H1 (cell line): ENCODE results near the gene FIGNL2. TPM values are rescaled to one million over a fixed set of nuclear protein-coding genes. Genes with fewer than 3 reads are reported as not detected.

ENCODE experiments used
- CTCF ChIA-PET: fragments of 300-600 bp; sonication (Branson Sonifier 250); formaldehyde crosslinking; loops from one replicate; lab custom pipeline; 2021; ENCODE audit not compliant: partially characterized antibody; lab: Charles Lee
- POLR2A ChIA-PET: fragments of 300-600 bp; sonication (Branson Sonifier 250); formaldehyde crosslinking; loops from one replicate; lab custom pipeline; 2021; ENCODE audit warnings: inconsistent platforms; ENCODE audit not compliant: partially characterized antibody; lab: Charles Lee
- DNase-seq, 2 experiments: peaks; one replicate each; pipeline versions ENCODE4 v3.0.0 to v3.0.0-alpha.2; 2010 to 2022; ENCODE audit warnings: low spot score in 2 of 2, low read depth in 1 of 2, mixed read lengths in 1 of 2
- FAIRE-seq: peaks from 2 replicates; lab custom pipeline; 2011; peaks lifted over from hg19 to GRCh38; lab: Jason Lieb, UNC
- H2AFZ ChIP-seq: 2 replicates; pipeline ENCODE4 v1.8.1; 2012; ENCODE audit warnings: low read length, inconsistent platforms
- H2AK5ac ChIP-seq: 2 replicates; pipeline ENCODE4 v1.6.1; 2013; ENCODE audit warnings: low read depth, low read length
- H2BK120ac ChIP-seq: replicated peaks from 2 replicates; pipeline ENCODE3; 2013; ENCODE audit warnings: low read depth, low read length, inconsistent platforms
- H2BK12ac ChIP-seq: 2 replicates; pipeline ENCODE4 v1.6.1; 2013; ENCODE audit warnings: low read depth, low read length
- H2BK15ac ChIP-seq: 2 replicates; pipeline ENCODE4 v1.6.1; 2013; ENCODE audit warnings: low read length
- H2BK20ac ChIP-seq: 2 replicates; pipeline ENCODE4 v1.6.1; 2013; ENCODE audit warnings: low read length
- H2BK5ac ChIP-seq: 2 replicates; pipeline ENCODE4 v1.6.1; 2013; ENCODE audit warnings: low read depth, low read length
- H3K14ac ChIP-seq: 2 replicates; pipeline ENCODE4 v1.6.1; 2013; ENCODE audit warnings: inconsistent platforms; ENCODE audit not compliant: insufficient read length
- H3K18ac ChIP-seq: 2 replicates; pipeline ENCODE4 v1.6.1; 2013; ENCODE audit warnings: low read length; ENCODE audit errors: extremely low read depth
- H3K23ac ChIP-seq: 2 replicates; pipeline ENCODE4 v1.6.1; 2013; ENCODE audit warnings: inconsistent platforms; ENCODE audit not compliant: insufficient read length
- H3K23me2 ChIP-seq: 2 replicates; pipeline ENCODE4 v1.6.1; 2013; ENCODE audit warnings: low read depth, low read length
- H3K27ac ChIP-seq: 2 replicates; pipeline ENCODE4 v1.6.1; 2011; ENCODE audit warnings: low read depth, low read length, inconsistent platforms
- H3K27me3 ChIP-seq, 4 experiments: replicated peaks in 1 of 4; 1 replicate in 1 of 4; 2 replicates in 3 of 4; pipeline versions ENCODE4 v1.6.1 to v1.8.1; 2011 to 2013; ENCODE audit warnings: low read length in 3 of 4, mild to moderate bottlenecking in 3 of 4, inconsistent platforms in 2 of 4, mixed read lengths in 2 of 4, moderate library complexity in 1 of 4; ENCODE audit not compliant: control insufficient read depth in 3 of 4, insufficient read depth in 3 of 4; ENCODE audit errors: extremely low read depth in 1 of 4
- H3K36me3 ChIP-seq, 4 experiments: 2 replicates each; pipeline versions ENCODE4 v1.6.1 to v1.8.1; 2011 to 2013; ENCODE audit warnings: mild to moderate bottlenecking in 4 of 4, low read length in 3 of 4, moderate library complexity in 2 of 4, control low read depth in 1 of 4, inconsistent platforms in 1 of 4; ENCODE audit not compliant: insufficient read depth in 4 of 4, control insufficient read depth in 2 of 4
- H3K4ac ChIP-seq: replicated peaks from 2 replicates; pipeline ENCODE3; 2013; ENCODE audit warnings: low read length, low read depth, mixed read lengths, inconsistent platforms; ENCODE audit not compliant: insufficient read length
- H3K4me1 ChIP-seq, 4 experiments: replicated peaks in 1 of 4; 1 replicate in 1 of 4; 2 replicates in 3 of 4; pipeline versions ENCODE4 v1.6.1 to v1.8.1; 2011 to 2013; ENCODE audit warnings: low read length in 3 of 4, inconsistent platforms in 2 of 4, mixed read lengths in 1 of 4; ENCODE audit not compliant: insufficient read depth in 4 of 4, control insufficient read depth in 3 of 4
- H3K4me2 ChIP-seq, 2 experiments: 2 replicates each; pipeline versions ENCODE4 v1.6.1 to v1.8.1; 2011 to 2013; ENCODE audit warnings: low read depth in 2 of 2, low read length in 2 of 2, control low read depth in 1 of 2, inconsistent platforms in 1 of 2, mild to moderate bottlenecking in 1 of 2; ENCODE audit not compliant: insufficient read depth in 1 of 2
- H3K4me3 ChIP-seq, 4 experiments: fragments of 200-600, 300-600 bp in 1 of 4; sonication (generic), shearing (Covaris generic), sonication (Bioruptor Twin) in 1 of 4; 2 replicates each; pipeline versions ENCODE4 v1.5.1 to v1.8.1; 2011 to 2016; ENCODE audit warnings: low read length in 4 of 4, low read depth in 3 of 4, control low read depth in 2 of 4, inconsistent platforms in 2 of 4, mild to moderate bottlenecking in 2 of 4, mixed read lengths in 1 of 4, moderate library complexity in 1 of 4; ENCODE audit not compliant: insufficient read depth in 2 of 4; ENCODE audit errors: extremely low read depth in 1 of 4
- H3K56ac ChIP-seq: replicated peaks from 2 replicates; pipeline ENCODE3; 2013; ENCODE audit warnings: low read depth, mild to moderate bottlenecking, mixed read lengths, low read length, inconsistent platforms; ENCODE audit not compliant: insufficient read length
- H3K79me1 ChIP-seq: 2 replicates; pipeline ENCODE4 v1.6.1; 2013; ENCODE audit warnings: low read depth, low read length, control low read depth
- H3K79me2 ChIP-seq, 2 experiments: 2 replicates each; pipeline versions ENCODE4 v1.6.1 to v1.8.1; 2012 to 2013; ENCODE audit warnings: low read length in 2 of 2, mild to moderate bottlenecking in 2 of 2, inconsistent platforms in 1 of 2; ENCODE audit not compliant: insufficient read depth in 2 of 2, control insufficient read depth in 1 of 2
- H3K9ac ChIP-seq, 4 experiments: replicated peaks in 1 of 4; 1 replicate in 1 of 4; 2 replicates in 3 of 4; pipeline versions ENCODE4 v1.6.1 to v1.8.1; 2011 to 2013; ENCODE audit warnings: low read depth in 3 of 4, low read length in 3 of 4, control low read depth in 2 of 4, mild to moderate bottlenecking in 2 of 4, moderate library complexity in 2 of 4, inconsistent platforms in 1 of 4; ENCODE audit errors: extremely low read depth in 1 of 4
- H3K9me3 ChIP-seq, 2 experiments: 2 replicates each; pipeline versions ENCODE4 v1.6.1 to v1.8.1; 2012 to 2013; ENCODE audit warnings: mild to moderate bottlenecking in 2 of 2, moderate library complexity in 2 of 2, control low read depth in 1 of 2, inconsistent platforms in 1 of 2, low read depth in 1 of 2, low read length in 1 of 2, mixed read lengths in 1 of 2; ENCODE audit not compliant: insufficient read depth in 2 of 2
- H4K20me1 ChIP-seq, 2 experiments: replicated peaks in 1 of 2; 2 replicates each; pipeline versions ENCODE3 to v1.8.1; 2011 to 2013; ENCODE audit warnings: inconsistent platforms in 2 of 2, low read length in 2 of 2, mild to moderate bottlenecking in 1 of 2; ENCODE audit not compliant: insufficient read depth in 2 of 2, control insufficient read depth in 1 of 2
- H4K5ac ChIP-seq: 2 replicates; pipeline ENCODE4 v1.6.1; 2013; ENCODE audit warnings: low read length, low read depth, mixed read lengths, inconsistent platforms; ENCODE audit not compliant: insufficient read length
- H4K8ac ChIP-seq: 2 replicates; pipeline ENCODE4 v1.8.0; 2013; ENCODE audit warnings: mild to moderate bottlenecking, moderate library complexity, low read length, inconsistent platforms; ENCODE audit not compliant: insufficient read depth; ENCODE audit errors: extremely low read depth
- H4K91ac ChIP-seq: replicated peaks from 2 replicates; pipeline ENCODE3; 2013; ENCODE audit warnings: low read length, mixed read lengths, inconsistent platforms; ENCODE audit not compliant: insufficient read length
- POLR2AphosphoS5 ChIP-seq: IDR thresholded peaks from 2 replicates; pipeline ENCODE4 v1.6.1; 2011; ENCODE audit warnings: low read depth, low read length
- SUZ12 ChIP-seq: fragments of 200-600 bp; sonication (generic); IDR thresholded peaks from 2 replicates; pipeline ENCODE4 v1.6.1; 2012; ENCODE audit warnings: mild to moderate bottlenecking, inconsistent platforms, low read length, moderate library complexity, mixed read lengths
- WGBS, 2 experiments: shearing (Covaris generic) in 1 of 2; methylation state at CpG; one replicate each; pipeline versions ENCODE4 v1.1.6 to v1.1.7; 2013 to 2015; ENCODE audit warnings: low lambda C conversion rate in 2 of 2, mixed read lengths in 2 of 2, inconsistent platforms in 1 of 2, low coverage in 1 of 2, missing lambda C conversion rate in 1 of 2; ENCODE audit not compliant: insufficient replicate concordance in 2 of 2, insufficient coverage in 1 of 2, insufficient read length in 1 of 2; ENCODE audit errors: extremely low coverage in 1 of 2, missing lambda C conversion rate in 1 of 2; 5-methylcytosine and 5-hydroxymethylcytosine counted together
- polyA plus RNA-seq, 7 experiments: library from polyadenylated mRNA; depleted of rRNA in 3 of 7; stranded (reverse) in 5 of 7; unstranded in 2 of 7; fragments of >200 nt in 5 of 7; fragments of 200-250 nt in 2 of 7; gene quantifications; 1 replicate in 5 of 7; 2 replicates in 1 of 7; 4 replicates in 1 of 7; pipeline versions ENCODE4 v1.2.1 to v1.2.3, GENCODE V29; 2011 to 2013; ENCODE audit warnings: missing spikeins in 2 of 7, mixed read lengths in 2 of 7
- total RNA-seq: library from RNA; stranded (reverse); fragmentation: NEBNext Ultra II Directional; extraction: Animal tissue kit (Norgen Biotek cat#: 25700); gene quantifications from 2 replicates; pipeline ENCODE4 v1.2.1, GENCODE V29; 2021

The FIGNL2 gene
- total and polyA plus RNA-seq, 2 of the 8 experiments (the other 6 are each of a cell fraction or from before 2014, with no cell fraction given) = 6.5 to 7.1 TPM

- no peak overlapping the region for H3K56ac ChIP-seq
- peaks cover 2 to 4% of the 10 kb centered on the region in 2 experiments for H4K20me1 ChIP-seq
- no peak overlapping the region for H4K91ac ChIP-seq
- H2BK12ac ChIP-seq = no peak overlapping the region
- no peak overlapping the region for H2AK5ac ChIP-seq
- WGBS, 2 experiments = 88% methylated on average over 1 of the region's 2 CpGs; no CpG with 5 or more reads in 1 of the 2 experiments
- H3K23ac ChIP-seq = no peak overlapping the region
- CTCF ChIA-PET = interaction anchor here (0.6 to 1.8 kb wide), 2 partner anchors 13 to 96 kb away, joined by 4 to 6 read pairs; no protein-coding TSS in a partner anchor
- H2BK20ac ChIP-seq = no peak overlapping the region
- no peak overlapping the region for H2AFZ ChIP-seq
- no peak overlapping the region for H3K4me3 ChIP-seq
- POLR2A ChIA-PET = no interaction called here
- H3K14ac ChIP-seq = no peak overlapping the region
- H3K27me3 ChIP-seq = no peaks in the 10 kb centered on the region
- H2BK15ac ChIP-seq = no peak overlapping the region
- no peaks in the 10 kb centered on the region for H3K79me1 ChIP-seq
- peaks cover 5 to 31% (median 14%) of the 10 kb centered on the region in 4 experiments; a peak in 5 of 8 replicates for H3K36me3 ChIP-seq
- H3K4me2 ChIP-seq = no peak overlapping the region
- no peaks in the 10 kb centered on the region for H3K9me3 ChIP-seq
- no peak overlapping the region for H4K8ac ChIP-seq
- H3K9ac ChIP-seq = no peak overlapping the region
- FAIRE-seq (no peak), DNase-seq (no peak)
- no peaks in the 10 kb centered on the region for H3K79me2 ChIP-seq
- no peak overlapping the region for H2BK5ac ChIP-seq
- no peak overlapping the region for H3K4ac ChIP-seq
- no peak overlapping the region for H2BK120ac ChIP-seq
- H3K18ac ChIP-seq = no peak overlapping the region
- no peak overlapping the region for H4K5ac ChIP-seq
- no peak overlapping the region for H3K27ac ChIP-seq
- H3K23me2 ChIP-seq = no peaks in the 10 kb centered on the region
- no peaks in the 10 kb centered on the region for H3K4me1 ChIP-seq
- no peak for TF ChIP-seq POLR2AphosphoS5
- TF ChIP-seq SUZ12 = no peak
Observed at GRCh38 chr12:51773145-51773869, 75.2 kb downstream of the FIGNL2 start.
